Measurements from ENCODE around the gene OR10D3.

DNA sequence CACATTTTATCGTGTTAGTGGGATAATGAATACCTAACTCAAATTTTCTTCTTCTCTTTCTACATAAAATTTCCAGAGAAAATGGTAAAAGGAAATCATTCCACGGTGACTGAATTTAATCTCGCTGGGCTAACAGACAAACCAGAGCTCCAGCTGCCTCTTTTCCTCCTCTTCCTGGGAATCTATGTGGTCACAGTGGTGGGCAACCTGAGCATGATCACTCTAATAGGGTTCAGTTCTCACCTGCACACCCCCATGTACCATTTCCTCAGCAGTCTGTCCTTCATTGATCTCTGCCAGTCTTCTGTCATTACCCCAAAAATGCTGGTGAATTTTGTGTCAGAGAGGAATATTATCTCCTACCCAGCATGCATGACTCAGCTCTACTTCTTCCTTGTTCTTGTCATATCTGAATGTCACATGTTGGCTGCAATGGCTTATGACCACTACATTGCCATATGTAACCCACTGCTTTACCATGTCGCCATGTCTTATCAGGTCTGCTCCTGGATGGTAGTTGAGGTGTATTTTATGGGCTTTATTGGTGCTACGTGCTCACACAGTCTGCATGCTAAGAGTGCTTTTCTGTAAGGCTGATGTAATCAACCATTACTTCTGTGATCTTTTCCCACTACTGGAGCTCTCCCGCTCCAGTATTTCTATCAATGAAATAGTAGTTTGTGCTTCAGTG, 24.1 kb downstream of the OR10D3 start:
- TF ChIP-seq, protein P1, sequence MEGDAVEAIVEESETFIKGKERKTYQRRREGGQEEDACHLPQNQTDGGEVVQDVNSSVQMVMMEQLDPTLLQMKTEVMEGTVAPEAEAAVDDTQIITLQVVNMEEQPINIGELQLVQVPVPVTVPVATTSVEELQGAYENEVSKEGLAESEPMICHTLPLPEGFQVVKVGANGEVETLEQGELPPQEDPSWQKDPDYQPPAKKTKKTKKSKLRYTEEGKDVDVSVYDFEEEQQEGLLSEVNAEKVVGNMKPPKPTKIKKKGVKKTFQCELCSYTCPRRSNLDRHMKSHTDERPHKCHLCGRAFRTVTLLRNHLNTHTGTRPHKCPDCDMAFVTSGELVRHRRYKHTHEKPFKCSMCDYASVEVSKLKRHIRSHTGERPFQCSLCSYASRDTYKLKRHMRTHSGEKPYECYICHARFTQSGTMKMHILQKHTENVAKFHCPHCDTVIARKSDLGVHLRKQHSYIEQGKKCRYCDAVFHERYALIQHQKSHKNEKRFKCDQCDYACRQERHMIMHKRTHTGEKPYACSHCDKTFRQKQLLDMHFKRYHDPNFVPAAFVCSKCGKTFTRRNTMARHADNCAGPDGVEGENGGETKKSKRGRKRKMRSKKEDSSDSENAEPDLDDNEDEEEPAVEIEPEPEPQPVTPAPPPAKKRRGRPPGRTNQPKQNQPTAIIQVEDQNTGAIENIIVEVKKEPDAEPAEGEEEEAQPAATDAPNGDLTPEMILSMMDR (optimal IDR thresholded peaks at IDR 0.05 in 1 of 3, IDR thresholded peaks at IDR 0.05 in 1 of 3, conservative IDR thresholded peaks at IDR 0.05 in 1 of 3; ENCODE audit: extremely low read depth in 1 of 3, insufficient read depth in 2 of 3, low read length in 3 of 3) = no peak
- TF ChIP-seq EZH2 (IDR thresholded peaks at IDR 0.05; ENCODE audit: low read length) = no peak

All from keratinocyte (primary cell).